SK-N-SH (cell line): Measurements from ENCODE around the gene CORO1A. TPM values are rescaled to one million over a fixed set of nuclear protein-coding genes. Genes with fewer than 3 reads are reported as not detected.

Experiments used
- CTCF ChIA-PET: fragments of 300-600, 350-600 bp; formaldehyde crosslinking; extraction: SDS; loops from one replicate; lab custom pipeline; 2021; lab: Yijun Ruan, JAX
- POLR2A ChIA-PET: fragments of 350-600 bp; sonication (Branson Sonifier 250); formaldehyde crosslinking; extraction: SDS; loops from one replicate; lab custom pipeline; 2020; ENCODE audit warnings: antibody characterized with exemption, inconsistent platforms; lab: Yijun Ruan, JAX
- DNase-seq: peaks from one replicate; pipeline ENCODE4 v3.0.0; 2012
- H2AFZ ChIP-seq: fragments of 200-600 bp; sonication (generic); 2 replicates; pipeline ENCODE4 v1.8.1; 2016; ENCODE audit warnings: antibody characterized with exemption, mild to moderate bottlenecking, low read depth
- H3F3A ChIP-seq: fragments of 200-600 bp; sonication (generic); replicated peaks from 2 replicates; pipeline ENCODE3; 2016; ENCODE audit warnings: antibody characterized with exemption, mild to moderate bottlenecking; ENCODE audit not compliant: insufficient read depth
- H3K27ac ChIP-seq, 2 experiments: fragments of 200-500 bp in 1 of 2; fragments of 200-600 bp in 1 of 2; sonication (Bioruptor generic) in 1 of 2; sonication (generic), shearing (Covaris generic) in 1 of 2; 2 replicates each; pipeline versions ENCODE4 v1.5.1 to v1.6.1; 2014 to 2016; ENCODE audit warnings: low read depth in 2 of 2, inconsistent platforms in 1 of 2, low read length in 1 of 2, mild to moderate bottlenecking in 1 of 2, mixed read lengths in 1 of 2
- H3K27me3 ChIP-seq: fragments of 200-600 bp; sonication (generic), shearing (Covaris generic); 2 replicates; pipeline ENCODE4 v1.6.1; 2016; ENCODE audit warnings: mixed run types; ENCODE audit not compliant: insufficient read depth
- H3K36me3 ChIP-seq, 2 experiments: fragments of 200-500 bp in 1 of 2; fragments of 200-600 bp in 1 of 2; sonication (Bioruptor generic) in 1 of 2; sonication (generic) in 1 of 2; replicated peaks in 1 of 2; 2 replicates each; pipeline versions ENCODE3 to v1.5.1; 2014 to 2016; ENCODE audit warnings: low read length in 1 of 2, mild to moderate bottlenecking in 1 of 2; ENCODE audit not compliant: insufficient read depth in 2 of 2, control insufficient read depth in 1 of 2
- H3K4me1 ChIP-seq, 2 experiments: fragments of 200-500 bp in 1 of 2; fragments of 200-600 bp in 1 of 2; sonication (Bioruptor generic) in 1 of 2; sonication (generic), shearing (Covaris generic) in 1 of 2; 2 replicates each; pipeline versions ENCODE4 v1.5.1 to v1.6.1; 2014 to 2016; ENCODE audit warnings: low read depth in 1 of 2, low read length in 1 of 2, mixed run types in 1 of 2; ENCODE audit not compliant: insufficient read depth in 2 of 2, control insufficient read depth in 1 of 2
- H3K4me2 ChIP-seq: fragments of 200-600 bp; sonication (generic), shearing (Covaris generic); 2 replicates; pipeline ENCODE4 v1.6.1; 2017; ENCODE audit warnings: mixed run types
- H3K4me3 ChIP-seq, 2 experiments: fragments of 200-500 bp in 1 of 2; fragments of 200-600 bp in 1 of 2; sonication (Bioruptor generic) in 1 of 2; sonication (generic), shearing (Covaris generic) in 1 of 2; 2 replicates each; pipeline versions ENCODE4 v1.5.1 to v1.8.1; 2014 to 2016; ENCODE audit warnings: low read depth in 2 of 2, inconsistent platforms in 1 of 2, low read length in 1 of 2, mild to moderate bottlenecking in 1 of 2, mixed read lengths in 1 of 2, moderate library complexity in 1 of 2
- H3K79me2 ChIP-seq: fragments of 200-600 bp; sonication (generic); 2 replicates; pipeline ENCODE4 v1.8.1; 2017; ENCODE audit warnings: mild to moderate bottlenecking; ENCODE audit not compliant: insufficient read depth
- H3K9ac ChIP-seq: fragments of 200-600 bp; sonication (generic); 2 replicates; pipeline ENCODE4 v1.6.1; 2017; ENCODE audit warnings: mixed run types
- H3K9me2 ChIP-seq: fragments of 200-600 bp; sonication (generic); 2 replicates; pipeline ENCODE4 v1.6.1; 2017; ENCODE audit warnings: mixed run types
- H3K9me3 ChIP-seq: fragments of 200-600 bp; sonication (generic); 2 replicates; pipeline ENCODE4 v1.6.1; 2017; ENCODE audit warnings: mixed run types, mild to moderate bottlenecking, moderate library complexity
- H4K20me1 ChIP-seq: fragments of 200-600 bp; sonication (generic); 2 replicates; pipeline ENCODE4 v1.6.1; 2017; ENCODE audit warnings: mild to moderate bottlenecking, mixed run types; ENCODE audit not compliant: insufficient read depth
- FOSL2 ChIP-seq: IDR thresholded peaks from 2 replicates; pipeline ENCODE4 v1.4.0; 2012; ENCODE audit warnings: low read depth, mild to moderate bottlenecking, moderate library complexity, borderline replicate concordance
- FOXJ3 ChIP-seq: sonication (generic); formaldehyde crosslinking; IDR thresholded peaks from 2 replicates; pipeline ENCODE4 v1.5.1; 2020; ENCODE audit warnings: mild to moderate bottlenecking, missing genetic modification reagents
- MXI1 ChIP-seq: IDR thresholded peaks from 2 replicates; pipeline ENCODE4 v1.6.1; 2012; ENCODE audit warnings: mild to moderate bottlenecking, low read depth, low read length, improper control_type of control experiment
- NFIC ChIP-seq: IDR thresholded peaks from 2 replicates; pipeline ENCODE4 v1.4.0; 2012; ENCODE audit warnings: borderline replicate concordance
- NRF1 ChIP-seq: IDR thresholded peaks from 2 replicates; pipeline ENCODE4 v1.6.1; 2012; ENCODE audit warnings: low read depth, mild to moderate bottlenecking, low read length
- RXRA ChIP-seq: IDR thresholded peaks from 2 replicates; pipeline ENCODE4 v1.4.0; 2012; ENCODE audit warnings: low read depth, mild to moderate bottlenecking, borderline replicate concordance
- SIN3A ChIP-seq: IDR thresholded peaks from 2 replicates; pipeline ENCODE4 v1.6.1; 2012; ENCODE audit warnings: low read depth, mild to moderate bottlenecking, low read length, moderate library complexity, borderline replicate concordance
- SMC3 ChIP-seq: IDR thresholded peaks from 2 replicates; pipeline ENCODE4 v1.6.1; 2012; ENCODE audit warnings: low read depth, low read length, improper control_type of control experiment
- TAF1 ChIP-seq: IDR thresholded peaks from 2 replicates; pipeline ENCODE4 v1.6.1; 2012; ENCODE audit warnings: low read depth, mild to moderate bottlenecking, low read length, moderate library complexity, borderline replicate concordance
- TCF12 ChIP-seq: IDR thresholded peaks from 2 replicates; pipeline ENCODE4 v1.4.0; 2012
- TEAD4 ChIP-seq: IDR thresholded peaks from 2 replicates; pipeline ENCODE4 v1.4.0; 2012; ENCODE audit warnings: mild to moderate bottlenecking, borderline replicate concordance; ENCODE audit not compliant: insufficient read depth
- YY1 ChIP-seq: IDR thresholded peaks from 2 replicates; pipeline ENCODE4 v1.4.0; 2012; ENCODE audit warnings: low read depth, mild to moderate bottlenecking
- WGBS: methylation state at CpG from one replicate; pipeline ENCODE4 v1.1.6; 2017; ENCODE audit warnings: low lambda C conversion rate; 5-methylcytosine and 5-hydroxymethylcytosine counted together
- polyA plus RNA-seq, 3 experiments: library from polyadenylated mRNA; depleted of rRNA; stranded (reverse); fragments of >200 nt; gene quantifications; 2 replicates each; pipeline ENCODE4 v1.2.3, GENCODE V29; 2012
- TF ChIP-seq, protein P1 (sequence below): IDR thresholded peaks from 2 replicates; pipeline ENCODE4 v1.6.1; 2012; ENCODE audit warnings: mild to moderate bottlenecking, low read depth, low read length, moderate library complexity
- TF ChIP-seq, protein P2 (sequence below): IDR thresholded peaks from 2 replicates; pipeline ENCODE4 v1.4.0; 2012; ENCODE audit warnings: low read depth
- TF ChIP-seq, protein P3 (sequence below): fragments of 200-600 bp; sonication (generic); IDR thresholded peaks from 2 replicates; pipeline ENCODE4 v1.6.1; 2017; ENCODE audit warnings: antibody characterized with exemption, mild to moderate bottlenecking, moderate library complexity
- TF ChIP-seq, protein P4 (sequence below): fragments of 150-350 bp; IDR thresholded peaks from 2 replicates; pipeline ENCODE4 v1.6.1; 2017; ENCODE audit warnings: antibody characterized with exemption, low read length, low read depth, borderline replicate concordance

The CORO1A gene
- polyA plus RNA-seq, 1 of the 3 experiments (the other 2 are of a cell fraction), result 13.5 TPM

DNA sequence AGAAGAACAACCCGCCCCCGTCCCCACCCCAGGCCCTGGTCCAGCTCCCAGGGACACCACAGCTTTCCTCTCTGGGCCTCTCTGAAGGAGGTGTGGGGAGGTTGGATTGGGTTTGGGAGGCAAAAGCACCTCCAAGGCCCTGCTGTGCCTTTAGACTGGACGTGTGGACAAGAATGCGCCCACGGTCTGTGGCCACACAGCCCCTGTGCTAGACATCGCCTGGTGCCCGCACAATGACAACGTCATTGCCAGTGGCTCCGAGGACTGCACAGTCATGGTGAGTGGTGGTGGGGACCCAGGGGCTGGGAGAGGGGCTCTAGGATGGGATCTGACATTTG is 3.0 kb downstream of the CORO1A start:
- no peak overlapping the region for H3K4me2 ChIP-seq
- H3K9ac ChIP-seq, result no peak overlapping the region
- peaks cover 0 to 6% of the 10 kb centered on the region in 2 experiments for H3K36me3 ChIP-seq
- no peak overlapping the region for H3K4me3 ChIP-seq
- no peak overlapping the region for H2AFZ ChIP-seq
- ChIA-PET POLR2A (no interaction called here), CTCF (interaction anchor here (1.3 to 6.0 kb wide), 2 partner anchors 91 to 93 kb away, joined by 3 to 33 read pairs; partner anchors contain the start of genes TBX6 and YPEL3)
- peaks cover 4% of the 10 kb centered on the region for H3F3A ChIP-seq
- peaks cover 0 to 25% of the 10 kb centered on the region in 2 experiments; a peak in 1 of 4 replicates for H3K4me1 ChIP-seq
- no peak overlapping the region; a peak in 1 of 4 replicates for H3K27ac ChIP-seq
- no peaks in the 10 kb centered on the region for H4K20me1 ChIP-seq
- H3K9me2 ChIP-seq, result no peaks in the 10 kb centered on the region
- H3K79me2 ChIP-seq, result no peaks in the 10 kb centered on the region
- H3K9me3 ChIP-seq, result no peaks in the 10 kb centered on the region
- 98% methylated on average over 7 of the region's 9 CpGs for WGBS
- no peak for DNase-seq
- no peaks in the 10 kb centered on the region for H3K27me3 ChIP-seq
- no peak for TF ChIP-seq SMC3
- TF ChIP-seq, protein P1, sequence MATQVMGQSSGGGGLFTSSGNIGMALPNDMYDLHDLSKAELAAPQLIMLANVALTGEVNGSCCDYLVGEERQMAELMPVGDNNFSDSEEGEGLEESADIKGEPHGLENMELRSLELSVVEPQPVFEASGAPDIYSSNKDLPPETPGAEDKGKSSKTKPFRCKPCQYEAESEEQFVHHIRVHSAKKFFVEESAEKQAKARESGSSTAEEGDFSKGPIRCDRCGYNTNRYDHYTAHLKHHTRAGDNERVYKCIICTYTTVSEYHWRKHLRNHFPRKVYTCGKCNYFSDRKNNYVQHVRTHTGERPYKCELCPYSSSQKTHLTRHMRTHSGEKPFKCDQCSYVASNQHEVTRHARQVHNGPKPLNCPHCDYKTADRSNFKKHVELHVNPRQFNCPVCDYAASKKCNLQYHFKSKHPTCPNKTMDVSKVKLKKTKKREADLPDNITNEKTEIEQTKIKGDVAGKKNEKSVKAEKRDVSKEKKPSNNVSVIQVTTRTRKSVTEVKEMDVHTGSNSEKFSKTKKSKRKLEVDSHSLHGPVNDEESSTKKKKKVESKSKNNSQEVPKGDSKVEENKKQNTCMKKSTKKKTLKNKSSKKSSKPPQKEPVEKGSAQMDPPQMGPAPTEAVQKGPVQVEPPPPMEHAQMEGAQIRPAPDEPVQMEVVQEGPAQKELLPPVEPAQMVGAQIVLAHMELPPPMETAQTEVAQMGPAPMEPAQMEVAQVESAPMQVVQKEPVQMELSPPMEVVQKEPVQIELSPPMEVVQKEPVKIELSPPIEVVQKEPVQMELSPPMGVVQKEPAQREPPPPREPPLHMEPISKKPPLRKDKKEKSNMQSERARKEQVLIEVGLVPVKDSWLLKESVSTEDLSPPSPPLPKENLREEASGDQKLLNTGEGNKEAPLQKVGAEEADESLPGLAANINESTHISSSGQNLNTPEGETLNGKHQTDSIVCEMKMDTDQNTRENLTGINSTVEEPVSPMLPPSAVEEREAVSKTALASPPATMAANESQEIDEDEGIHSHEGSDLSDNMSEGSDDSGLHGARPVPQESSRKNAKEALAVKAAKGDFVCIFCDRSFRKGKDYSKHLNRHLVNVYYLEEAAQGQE, result no peak
- TF ChIP-seq SIN3A, result no peak
- TF ChIP-seq MXI1, result no peak
- no peak for TF ChIP-seq TCF12
- no peak for TF ChIP-seq NRF1
- TF ChIP-seq, protein P2, sequence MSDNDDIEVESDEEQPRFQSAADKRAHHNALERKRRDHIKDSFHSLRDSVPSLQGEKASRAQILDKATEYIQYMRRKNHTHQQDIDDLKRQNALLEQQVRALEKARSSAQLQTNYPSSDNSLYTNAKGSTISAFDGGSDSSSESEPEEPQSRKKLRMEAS, result no peak
- TF ChIP-seq FOSL2, result no peak
- TF ChIP-seq, protein P3, sequence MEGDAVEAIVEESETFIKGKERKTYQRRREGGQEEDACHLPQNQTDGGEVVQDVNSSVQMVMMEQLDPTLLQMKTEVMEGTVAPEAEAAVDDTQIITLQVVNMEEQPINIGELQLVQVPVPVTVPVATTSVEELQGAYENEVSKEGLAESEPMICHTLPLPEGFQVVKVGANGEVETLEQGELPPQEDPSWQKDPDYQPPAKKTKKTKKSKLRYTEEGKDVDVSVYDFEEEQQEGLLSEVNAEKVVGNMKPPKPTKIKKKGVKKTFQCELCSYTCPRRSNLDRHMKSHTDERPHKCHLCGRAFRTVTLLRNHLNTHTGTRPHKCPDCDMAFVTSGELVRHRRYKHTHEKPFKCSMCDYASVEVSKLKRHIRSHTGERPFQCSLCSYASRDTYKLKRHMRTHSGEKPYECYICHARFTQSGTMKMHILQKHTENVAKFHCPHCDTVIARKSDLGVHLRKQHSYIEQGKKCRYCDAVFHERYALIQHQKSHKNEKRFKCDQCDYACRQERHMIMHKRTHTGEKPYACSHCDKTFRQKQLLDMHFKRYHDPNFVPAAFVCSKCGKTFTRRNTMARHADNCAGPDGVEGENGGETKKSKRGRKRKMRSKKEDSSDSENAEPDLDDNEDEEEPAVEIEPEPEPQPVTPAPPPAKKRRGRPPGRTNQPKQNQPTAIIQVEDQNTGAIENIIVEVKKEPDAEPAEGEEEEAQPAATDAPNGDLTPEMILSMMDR, result no peak
- no peak for TF ChIP-seq FOXJ3 (CRISPR knock-in tag)
- TF ChIP-seq NFIC, result no peak
- TF ChIP-seq, protein P4, sequence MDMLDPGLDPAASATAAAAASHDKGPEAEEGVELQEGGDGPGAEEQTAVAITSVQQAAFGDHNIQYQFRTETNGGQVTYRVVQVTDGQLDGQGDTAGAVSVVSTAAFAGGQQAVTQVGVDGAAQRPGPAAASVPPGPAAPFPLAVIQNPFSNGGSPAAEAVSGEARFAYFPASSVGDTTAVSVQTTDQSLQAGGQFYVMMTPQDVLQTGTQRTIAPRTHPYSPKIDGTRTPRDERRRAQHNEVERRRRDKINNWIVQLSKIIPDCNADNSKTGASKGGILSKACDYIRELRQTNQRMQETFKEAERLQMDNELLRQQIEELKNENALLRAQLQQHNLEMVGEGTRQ, result no peak
- TF ChIP-seq TEAD4, result no peak
- no peak for TF ChIP-seq YY1
- no peak for TF ChIP-seq RXRA
- TF ChIP-seq TAF1, result no peak
